ENCODE measurements around the gene CKAP2L.

CKAP2L gene

DNA sequence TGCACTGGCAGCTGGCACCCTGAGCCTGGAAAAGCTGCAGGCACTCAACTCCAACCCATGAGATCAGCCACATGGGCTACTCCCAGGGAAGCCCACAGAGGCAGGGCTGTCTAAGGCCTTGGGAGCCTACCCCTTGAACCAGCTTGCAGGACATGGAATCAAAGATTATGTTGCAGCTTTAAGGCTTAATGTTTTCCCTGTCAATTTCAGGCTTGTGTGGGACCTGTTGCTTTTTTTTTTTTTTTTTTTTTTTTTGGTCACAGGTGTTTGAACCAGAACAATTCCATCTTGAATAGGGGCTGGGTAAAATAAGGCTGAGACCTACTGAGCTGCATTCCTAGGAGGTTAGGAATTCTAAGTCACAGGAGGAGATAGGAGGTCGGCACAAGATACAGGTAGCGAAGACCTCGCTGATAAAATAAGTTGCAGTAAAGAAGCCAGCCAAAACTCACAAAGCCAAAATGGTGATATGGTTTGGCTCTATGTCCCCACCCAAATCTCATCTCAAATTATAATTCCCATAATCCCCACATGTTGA lies 27.4 kb upstream of the CKAP2L start:
- DNase-seq (ENCODE audit: low read depth in 2 of 2), result no peak

DNA sequence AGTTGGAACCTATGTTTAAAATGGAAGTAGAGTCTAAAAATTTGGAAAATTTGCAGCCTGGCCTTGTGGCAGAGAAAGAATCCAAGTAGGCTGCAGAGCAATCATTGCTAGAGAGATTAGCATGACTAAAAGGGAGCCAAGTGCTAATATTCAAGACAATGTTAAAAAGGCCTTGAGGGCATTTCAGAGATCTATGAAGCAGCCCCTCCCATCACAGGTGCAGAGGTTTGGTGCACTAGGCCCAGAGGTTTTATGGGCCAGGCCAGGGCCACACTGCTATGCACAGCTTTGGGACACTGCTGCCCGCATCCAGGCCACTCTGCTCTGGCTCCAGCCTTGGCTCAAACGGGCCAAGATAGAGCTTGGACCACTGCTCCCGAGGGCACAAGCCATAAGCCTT lies 26.6 kb upstream of the CKAP2L start:
- no peak for DNase-seq (ENCODE audit: low read depth in 2 of 2)

DNA sequence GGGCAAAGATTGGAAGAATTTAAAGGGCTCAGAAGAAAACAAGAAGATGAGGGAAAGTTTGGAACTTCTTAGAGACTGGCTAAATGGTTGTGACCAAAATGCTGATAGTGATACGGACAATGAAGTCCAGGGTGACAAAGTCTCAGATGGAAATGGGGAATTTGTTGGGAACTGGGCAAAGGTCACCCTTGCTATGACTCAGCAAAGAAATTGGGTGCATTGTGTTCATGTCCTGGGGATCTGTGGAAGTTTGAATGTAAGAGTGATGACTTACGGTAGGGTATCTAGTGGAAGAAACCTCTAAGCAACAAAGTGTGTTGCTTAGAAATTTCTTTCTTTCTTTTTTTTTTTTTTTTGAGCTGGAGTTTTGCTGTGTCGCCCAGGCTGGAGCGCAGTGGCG lies 25.9 kb upstream of the CKAP2L start:
- no peak for DNase-seq (ENCODE audit: low read depth in 2 of 2)

DNA sequence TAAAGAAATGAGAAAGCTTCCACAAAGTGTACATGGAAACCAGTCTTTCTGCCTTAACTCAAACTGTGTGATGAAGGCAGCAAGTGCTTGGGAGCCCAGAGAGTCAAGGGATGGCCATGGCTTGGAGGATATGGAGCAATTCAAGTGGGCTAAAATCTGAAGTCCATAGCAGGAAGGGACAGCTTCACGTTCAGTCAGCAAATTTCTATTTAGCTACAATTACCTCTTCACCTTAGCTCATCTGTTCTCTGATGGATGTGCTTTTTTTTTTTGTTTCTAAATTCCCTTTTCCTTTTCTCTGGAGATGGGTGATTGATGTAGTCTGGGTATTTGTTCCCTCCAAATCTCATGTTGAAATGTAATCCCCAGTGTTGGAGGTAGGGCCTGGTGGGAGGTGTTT lies 24.8 kb upstream of the CKAP2L start:
- DNase-seq (ENCODE audit: low read depth in 2 of 2), result no peak

DNA sequence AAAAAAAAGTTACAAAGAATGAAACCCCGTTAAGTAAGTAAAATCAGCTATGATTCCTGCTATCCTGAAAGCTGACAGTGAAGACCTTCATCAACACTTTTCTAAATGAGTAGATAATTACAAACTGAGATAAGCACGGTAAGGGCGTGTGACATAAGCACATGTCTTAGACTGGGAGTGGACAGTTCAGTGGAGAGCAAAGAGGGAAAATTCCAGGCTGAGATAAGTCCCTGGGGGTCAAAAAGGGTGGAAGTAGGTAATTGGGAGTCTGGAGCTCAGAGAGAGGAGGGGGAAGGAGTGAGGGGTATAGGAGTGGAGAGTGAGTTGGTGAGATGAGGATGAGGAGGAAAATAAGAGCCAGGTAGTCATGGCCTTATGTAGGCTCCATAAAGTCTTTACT lies 24.2 kb upstream of the CKAP2L start:
- DNase-seq (ENCODE audit: low read depth in 2 of 2), result no peak

DNA sequence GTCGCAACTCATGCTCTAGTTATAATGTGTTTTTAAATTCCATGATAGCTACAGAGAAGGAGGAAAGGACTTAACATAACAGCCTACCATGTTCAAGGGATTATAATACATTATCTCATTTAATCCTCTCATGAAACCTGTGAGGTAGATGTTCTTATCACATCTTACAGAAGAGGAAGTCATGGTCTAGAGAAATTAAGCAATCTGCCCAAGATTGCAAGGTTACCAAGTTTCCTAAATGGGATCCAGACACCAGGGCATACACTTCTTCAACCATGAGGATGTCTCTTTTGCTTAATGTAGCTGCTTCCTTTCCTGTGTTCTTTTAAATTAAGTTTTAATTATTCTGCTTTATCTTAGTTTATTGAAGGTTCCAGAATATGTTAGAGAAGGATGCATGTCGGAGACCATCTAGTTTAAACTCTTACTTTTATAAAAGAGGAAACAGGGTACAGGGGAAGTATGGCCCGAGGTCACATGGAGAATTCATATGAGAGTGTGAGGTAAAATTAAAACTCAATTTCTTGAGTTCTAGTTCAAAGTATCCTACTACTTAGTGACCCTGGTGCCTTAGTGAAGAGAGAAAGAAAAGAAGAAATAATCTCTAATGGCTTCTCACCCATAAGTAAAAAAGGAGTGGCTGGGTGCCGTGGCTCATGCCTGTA lies 23.5 kb upstream of the CKAP2L start:
- DNase-seq (ENCODE audit: low read depth in 2 of 2), result no peak

DNA sequence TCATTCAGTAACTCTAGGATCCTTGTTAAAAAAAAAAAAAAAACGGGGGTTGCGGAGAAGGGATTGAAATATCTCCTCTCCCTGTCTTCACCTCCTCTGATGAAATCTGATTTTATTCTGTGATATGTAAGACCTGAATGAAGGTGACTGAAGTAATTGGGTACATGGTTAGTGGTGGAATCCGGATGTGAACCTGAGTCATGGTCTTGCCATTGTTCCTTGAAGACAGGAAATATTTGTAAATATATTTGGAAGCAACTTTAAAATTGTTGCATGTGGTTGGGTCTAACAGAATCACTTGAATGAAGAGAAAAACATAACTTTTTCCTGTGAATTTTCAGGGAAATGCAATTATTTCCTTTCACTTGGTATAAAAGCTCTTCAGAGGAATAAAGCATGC lies 22.9 kb upstream of the CKAP2L start:
- DNase-seq (ENCODE audit: low read depth in 2 of 2), result no peak

DNA sequence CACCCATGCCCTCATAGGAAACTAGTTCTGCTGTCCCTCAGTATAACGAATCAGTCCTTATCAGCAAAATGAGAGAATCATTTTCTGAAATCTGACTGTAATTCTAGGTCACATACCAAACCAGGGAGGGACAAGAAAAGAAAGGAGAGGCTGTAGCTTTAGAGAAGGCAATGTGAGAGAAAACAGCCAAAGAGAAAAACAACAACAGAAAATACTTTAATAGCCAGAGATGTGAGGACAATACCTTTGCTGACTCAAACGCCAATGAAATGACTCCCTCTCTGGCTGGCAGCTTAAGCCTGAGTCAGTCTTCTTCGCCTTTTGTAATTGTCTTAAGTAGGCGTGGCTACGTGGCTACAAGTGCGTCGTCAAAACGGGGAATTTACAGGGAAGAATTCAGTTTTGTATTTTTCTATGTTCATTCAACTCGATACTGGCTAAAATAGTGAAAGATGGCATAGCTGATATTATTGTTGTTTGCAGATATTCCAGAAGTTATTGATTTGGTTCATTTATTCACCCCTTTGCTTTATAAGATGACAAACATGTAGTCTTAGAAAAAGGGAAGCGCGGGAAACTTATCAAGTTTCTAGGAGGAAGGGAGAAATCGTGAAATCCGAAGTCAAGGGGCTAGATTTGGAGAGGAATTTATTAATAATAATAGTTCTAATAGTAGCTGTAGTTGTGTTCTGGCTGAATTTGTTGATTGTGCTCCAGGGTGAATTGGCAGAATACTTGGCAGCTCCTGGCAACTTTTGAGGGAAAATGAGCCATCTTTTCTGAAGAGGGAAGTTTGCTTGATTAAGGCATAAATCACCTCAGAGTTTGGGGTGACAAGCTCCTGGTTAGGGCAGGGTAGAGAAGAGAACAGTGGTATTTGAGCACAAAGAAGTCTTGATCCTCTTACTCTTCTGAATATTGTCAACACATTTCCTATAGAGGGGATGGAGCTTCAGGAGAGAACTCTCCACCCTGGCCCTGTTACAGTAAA lies 20.1 kb upstream of the CKAP2L start, which contains the start of gene IL1A:
IL1A (minus strand) TSS at position 295 of the 991 bp plus-strand sequence. CDS start 723 bp downstream, outside the sequence.
- no peak for DNase-seq (ENCODE audit: low read depth in 2 of 2)

DNA sequence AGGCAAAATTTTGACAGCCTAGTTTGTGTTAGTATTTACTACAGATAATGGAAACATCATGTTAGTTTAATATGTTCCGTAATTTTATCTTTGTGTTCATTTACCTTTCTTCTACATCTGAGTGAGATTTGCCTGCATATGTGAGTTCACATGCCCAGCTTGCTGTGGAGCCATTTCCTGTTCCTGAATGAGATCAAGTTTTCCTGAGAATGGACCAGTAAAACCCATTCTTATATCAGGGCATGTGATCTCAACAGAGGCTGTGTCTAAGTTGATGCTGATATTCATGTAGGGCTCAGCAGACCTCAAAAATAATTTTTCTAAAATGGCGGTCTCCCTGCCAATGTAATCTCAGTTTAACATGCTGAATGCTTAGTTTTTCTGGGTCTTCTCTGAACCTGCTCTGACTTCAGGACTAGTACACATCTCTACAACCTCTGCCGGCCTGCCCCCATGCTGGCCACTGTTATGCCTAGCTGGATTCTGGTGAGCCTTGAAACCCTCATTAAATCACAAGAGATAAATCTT lies 18.8 kb upstream of the CKAP2L start:
- no peak for DNase-seq (ENCODE audit: low read depth in 2 of 2)

DNA sequence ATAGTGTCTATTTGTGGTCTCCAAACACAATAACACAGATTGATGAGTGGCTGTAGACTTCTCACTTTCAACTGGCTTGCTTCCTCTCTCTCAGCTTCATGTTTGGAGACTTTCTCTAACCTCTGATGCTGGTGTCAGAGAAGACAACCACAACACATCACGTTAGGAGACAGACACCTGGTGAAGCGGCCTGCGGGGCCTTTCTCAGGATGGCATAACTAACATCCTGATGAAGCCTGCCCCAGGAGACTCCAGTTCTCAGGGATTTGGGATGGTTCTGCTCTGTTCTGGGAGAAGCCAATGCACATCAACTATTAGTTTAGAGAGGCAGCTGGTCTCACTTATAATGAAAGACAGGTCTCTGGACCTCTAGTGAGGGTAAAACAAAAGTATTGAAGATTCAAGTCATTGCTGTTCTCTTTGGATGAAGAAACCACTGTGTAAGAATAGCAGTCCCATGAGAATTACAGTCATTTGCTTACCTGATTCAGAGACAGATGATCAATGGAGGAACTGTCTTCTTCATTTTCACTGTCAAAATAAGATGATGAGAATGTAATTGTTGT lies 17.9 kb upstream of the CKAP2L start:
- no peak for DNase-seq (ENCODE audit: low read depth in 2 of 2)

DNA sequence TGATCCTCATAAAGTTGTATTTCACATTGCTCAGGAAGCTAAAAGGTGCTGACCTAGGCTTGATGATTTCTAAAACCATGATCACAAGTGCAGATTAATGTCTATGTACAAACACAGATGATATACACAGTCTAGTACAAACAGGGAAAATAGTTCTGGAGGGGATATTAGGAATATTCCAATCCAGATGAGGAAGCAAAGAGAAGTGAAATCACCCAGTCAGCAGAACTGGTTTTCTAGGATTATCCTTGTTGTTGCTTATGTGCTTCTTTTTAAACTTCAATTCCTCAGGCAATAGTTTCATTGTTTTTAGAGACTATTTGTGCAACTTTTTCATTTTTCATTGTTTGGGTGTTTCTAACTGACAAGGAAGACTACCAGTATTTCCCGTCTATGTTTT lies 15.2 kb upstream of the CKAP2L start:
- DNase-seq (ENCODE audit: low read depth in 2 of 2), result no peak

DNA sequence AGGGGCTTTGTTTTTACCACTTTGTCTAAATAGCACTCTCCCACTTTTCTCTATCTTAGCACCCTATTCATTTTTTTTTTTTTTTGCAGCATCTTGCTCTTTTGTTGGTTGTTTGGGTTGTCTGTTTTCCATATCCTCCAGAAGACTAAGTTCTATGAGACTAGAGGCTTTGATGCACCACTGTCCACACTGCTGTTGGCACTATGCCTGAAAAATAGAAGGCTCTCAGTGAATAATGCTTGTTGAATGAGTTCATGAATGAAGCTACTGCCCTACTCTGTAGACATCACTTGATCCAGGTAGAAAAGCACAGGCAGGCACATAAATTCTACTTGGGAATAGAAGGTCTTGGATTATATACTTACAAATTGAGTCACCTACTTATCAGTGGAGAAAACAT lies 12.6 kb upstream of the CKAP2L start:
- DNase-seq (ENCODE audit: low read depth in 2 of 2), result no peak

DNA sequence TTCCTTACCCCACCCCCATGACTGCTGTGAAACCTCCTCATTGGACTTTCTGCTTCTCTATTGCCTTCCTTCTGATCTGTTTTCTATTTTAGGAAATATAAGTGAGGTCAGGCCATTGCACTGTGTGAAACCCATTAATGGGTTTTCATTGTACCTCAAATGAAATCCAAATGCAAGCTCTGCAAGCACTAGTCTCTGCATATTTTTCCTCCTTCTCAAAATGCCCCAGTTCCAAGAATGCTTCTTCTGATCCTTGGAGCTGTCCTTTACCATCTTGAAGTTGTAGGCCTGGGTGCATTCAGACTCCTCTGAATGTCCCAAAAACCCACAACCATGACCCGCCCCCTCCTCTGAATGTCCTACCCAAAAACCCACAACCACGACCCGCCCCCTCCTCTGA lies 11.7 kb upstream of the CKAP2L start:
- DNase-seq (ENCODE audit: low read depth in 2 of 2), result no peak

DNA sequence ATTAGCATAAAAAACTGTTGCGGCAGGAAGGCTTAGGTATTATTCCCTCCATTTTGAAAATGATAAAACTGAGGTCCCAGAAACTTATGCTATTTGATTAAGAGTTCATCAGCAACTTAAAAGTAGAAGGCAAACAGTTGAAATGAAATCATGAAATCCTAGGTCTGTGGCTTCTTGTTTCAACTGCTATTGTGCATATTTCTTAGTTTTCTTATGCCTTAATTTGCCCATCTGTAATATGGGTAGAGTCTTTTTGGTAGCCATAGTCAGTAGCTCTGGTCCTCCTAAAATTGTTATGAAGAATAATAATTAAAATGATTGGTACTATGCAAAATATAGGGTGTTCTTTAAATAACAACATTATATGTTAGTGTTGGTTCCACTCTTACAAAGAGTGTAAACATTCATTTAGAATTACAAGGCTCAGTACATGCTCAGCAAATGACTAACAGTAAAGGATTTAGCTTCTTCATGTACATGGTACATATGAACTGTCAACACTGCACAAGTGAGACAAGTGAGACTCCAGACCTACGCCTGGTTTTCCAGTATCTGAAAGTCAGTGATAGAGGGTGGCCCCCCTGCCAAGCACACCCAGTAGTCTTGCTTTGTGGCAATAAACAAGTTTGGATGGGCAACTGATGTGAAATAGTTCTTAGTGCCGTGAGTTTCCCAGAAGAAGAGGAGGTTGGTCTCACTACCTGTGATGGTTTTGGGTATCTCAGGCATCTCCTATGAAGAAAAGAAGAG lies 10.3 kb upstream of the CKAP2L start:
- no peak for DNase-seq (ENCODE audit: low read depth in 2 of 2)

DNA sequence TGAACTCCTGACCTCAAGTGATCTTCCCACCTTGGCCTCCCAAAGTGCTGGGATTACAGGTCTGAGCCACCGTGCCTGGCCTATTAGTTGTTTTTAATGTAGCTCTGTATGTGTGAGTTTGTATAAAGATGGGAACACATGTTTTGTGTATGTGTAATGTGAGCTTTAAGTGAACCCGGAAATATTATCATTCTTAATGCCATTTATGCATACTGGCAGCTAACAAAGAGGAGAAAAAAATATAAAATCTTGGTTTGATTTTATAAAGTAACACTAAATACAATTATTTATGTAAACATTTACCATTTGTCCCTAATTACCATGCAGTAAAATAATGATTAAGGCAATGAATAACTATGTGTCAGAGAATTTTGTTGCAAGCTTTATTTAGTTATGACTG lies 9.1 kb upstream of the CKAP2L start:
- no peak for DNase-seq (ENCODE audit: low read depth in 2 of 2)

DNA sequence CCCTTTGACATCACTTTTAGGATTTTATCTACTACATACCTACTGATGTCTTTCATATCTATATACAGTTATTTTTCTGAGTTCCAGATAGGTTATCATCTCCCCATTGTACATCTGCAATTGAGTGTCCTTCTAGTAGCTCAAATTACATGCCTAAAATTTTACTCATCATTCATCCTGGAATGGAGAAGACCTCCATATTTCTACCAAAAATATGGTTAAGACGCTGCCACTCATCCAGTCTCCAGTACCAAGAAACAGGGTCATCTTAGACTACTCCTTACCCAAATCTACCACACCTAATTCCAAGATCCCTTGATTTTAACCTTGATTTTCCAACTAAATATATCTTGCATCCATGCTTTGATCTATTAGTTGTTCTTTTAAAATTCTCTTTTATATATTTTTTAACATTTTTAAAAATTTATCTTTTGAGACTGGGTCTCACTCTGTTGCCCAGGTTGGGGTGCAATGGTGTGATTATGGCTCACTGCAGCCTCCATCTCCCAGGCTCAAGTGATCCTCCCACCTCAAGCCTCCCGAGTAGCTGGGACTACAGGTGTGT lies 8.6 kb upstream of the CKAP2L start:
- DNase-seq (ENCODE audit: low read depth in 2 of 2), result no peak

DNA sequence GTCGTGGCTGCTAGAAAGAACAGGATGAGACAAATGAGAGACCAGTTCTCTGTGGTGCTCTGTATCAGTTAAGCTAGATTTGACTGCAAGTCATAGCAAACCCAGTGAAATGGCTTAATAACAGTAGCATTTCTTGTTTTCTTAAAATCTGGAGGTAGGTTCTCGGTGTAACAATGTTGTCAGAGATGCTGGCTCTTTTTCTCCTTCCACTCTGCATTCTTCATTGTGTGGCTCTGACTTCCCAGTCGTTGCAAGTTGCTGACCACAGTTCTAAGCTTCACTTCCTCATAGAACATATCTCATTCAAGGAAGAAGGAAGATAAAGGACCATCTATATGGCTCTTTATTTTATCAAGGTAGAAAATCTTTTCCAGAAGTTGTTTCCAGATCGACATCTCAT lies 7.9 kb upstream of the CKAP2L start:
- DNase-seq (ENCODE audit: low read depth in 2 of 2), result no peak

DNA sequence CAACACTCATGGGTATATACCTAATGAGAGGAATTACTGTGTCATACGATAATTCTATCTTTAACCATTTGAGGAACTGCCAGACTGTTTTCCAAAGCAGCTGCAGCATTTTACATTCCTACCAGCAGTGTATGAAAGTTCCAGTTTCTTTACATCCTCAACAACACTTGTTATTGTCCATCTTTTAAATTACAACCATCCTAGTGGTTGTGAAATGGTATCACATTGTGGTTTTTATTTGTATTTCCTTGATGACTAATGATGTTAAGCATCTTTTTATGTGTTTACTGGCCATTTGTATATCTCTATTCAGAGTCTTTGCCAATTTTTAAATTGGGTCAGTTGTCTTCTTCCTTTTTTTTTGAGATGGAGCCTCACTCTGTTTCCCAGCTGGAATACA lies 4.0 kb upstream of the CKAP2L start:
- DNase-seq (ENCODE audit: low read depth in 2 of 2), result no peak

DNA sequence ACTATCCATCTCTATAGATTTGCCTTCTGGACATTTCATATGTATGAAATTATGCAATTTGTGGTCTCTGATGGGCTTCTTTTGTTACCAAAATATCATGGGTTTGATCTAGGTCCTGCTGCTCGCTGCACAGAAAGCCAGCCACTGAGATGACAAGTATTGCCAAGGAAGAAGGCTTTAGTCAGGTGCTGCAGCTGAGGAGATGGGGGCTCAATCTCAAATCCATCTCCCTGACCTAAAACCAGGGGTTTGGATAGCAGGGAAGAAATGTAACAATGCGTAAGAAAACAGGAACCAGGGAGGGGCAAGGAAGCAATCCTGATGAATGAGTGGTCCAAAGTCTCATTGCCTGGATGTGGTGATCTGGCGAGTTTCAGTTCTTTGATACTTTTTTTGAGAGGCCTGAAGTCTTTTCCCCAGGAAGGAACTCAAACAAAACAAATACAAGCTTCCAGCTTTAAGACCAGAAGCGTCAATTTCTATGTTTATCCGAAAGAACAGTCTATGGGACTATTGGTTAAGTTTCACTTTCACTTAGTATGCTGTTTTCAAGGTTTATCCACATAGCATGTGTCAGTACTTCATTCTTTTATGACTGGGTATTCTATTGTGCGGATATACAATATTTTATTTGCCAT lies 3.4 kb upstream of the CKAP2L start:
- DNase-seq (ENCODE audit: low read depth in 2 of 2), result no peak

DNA sequence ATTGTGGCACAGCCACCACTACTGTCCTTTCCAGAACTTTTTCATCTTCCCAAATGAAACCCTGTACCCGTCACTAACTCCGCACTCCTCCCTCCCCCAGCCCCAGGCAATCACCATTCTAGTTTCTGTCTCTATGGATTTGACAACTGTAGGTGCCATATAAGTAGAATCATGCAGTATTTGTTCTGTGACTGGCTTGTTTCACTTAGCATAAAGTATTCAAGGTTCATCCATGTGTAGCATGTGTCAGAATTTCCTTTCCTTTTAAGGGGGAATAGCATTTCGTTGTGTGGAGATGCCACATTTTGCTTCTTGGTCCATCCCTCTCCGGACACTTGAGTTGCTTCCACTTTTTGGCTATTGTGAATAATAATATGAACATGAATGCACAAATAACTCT lies 842 bp upstream of the CKAP2L start:
- DNase-seq (ENCODE audit: low read depth in 2 of 2), result no peak

DNA sequence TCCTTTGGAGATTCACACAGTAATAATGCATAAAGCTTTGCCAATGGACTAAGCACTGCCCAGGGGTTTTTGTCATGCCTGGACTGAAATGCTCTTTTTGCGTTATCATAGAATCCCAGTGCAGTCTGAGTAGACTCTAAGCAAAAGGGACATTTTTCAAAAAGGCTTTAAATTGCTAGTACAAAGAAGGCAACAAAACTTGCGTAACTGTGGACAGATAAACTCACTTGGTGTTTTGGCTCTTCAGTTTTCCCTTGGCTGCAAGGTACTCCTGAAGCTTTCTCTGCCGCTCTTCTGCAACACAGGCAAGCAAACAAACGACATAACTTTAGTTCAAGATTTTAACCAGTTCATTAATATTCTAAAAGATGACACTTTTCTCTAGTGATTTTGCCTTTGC lies 2.1 kb downstream of the CKAP2L start:
- DNase-seq (ENCODE audit: low read depth in 2 of 2), result no peak

All from activated CD4-positive, alpha-beta T cell treated with anti-CD3 and anti-CD28 coated beads for 24 hours (primary cell).